Spleen (tissue), 11 donors: ENCODE measurements around the gene GJA3. TPM values are rescaled to one million over a fixed set of nuclear protein-coding genes. Genes with fewer than 3 reads are reported as not detected.

Source experiments
- DNase-seq: peaks from one replicate; pipeline ENCODE4 v3.0.0-alpha.2; 2020
- H3K27ac ChIP-seq, 8 donors: fragments of 200-600 bp; sonication (generic) in 7 of 8; 1 replicate in 4 of 8; 2 replicates in 4 of 8; pipeline versions ENCODE4 v1.5.0 to v1.8.0; 2016 to 2021; ENCODE audit warnings: inconsistent platforms in 4 of 8, mild to moderate bottlenecking in 4 of 8, moderate library complexity in 1 of 8
- H3K27me3 ChIP-seq, 7 donors: fragments of 200-600 bp; sonication (generic) in 6 of 7; replicated peaks in 1 of 7; 1 replicate in 4 of 7; 2 replicates in 3 of 7; pipeline versions ENCODE4 v1.5.0 to v1.8.0; 2016 to 2021; ENCODE audit warnings: inconsistent platforms in 3 of 7, mild to moderate bottlenecking in 1 of 7
- H3K36me3 ChIP-seq, 6 donors: fragments of 200-600 bp; sonication (generic) in 5 of 6; 1 replicate in 4 of 6; 2 replicates in 2 of 6; pipeline versions ENCODE4 v1.5.0 to v1.8.0; 2016 to 2021; ENCODE audit warnings: inconsistent platforms in 2 of 6
- H3K4me1 ChIP-seq, 6 donors: fragments of 200-600 bp; sonication (generic) in 5 of 6; 1 replicate in 3 of 6; 2 replicates in 3 of 6; pipeline versions ENCODE4 v1.5.0 to v1.8.0; 2016 to 2021; ENCODE audit warnings: inconsistent platforms in 3 of 6
- H3K4me3 ChIP-seq, 8 donors: fragments of 200-600 bp; sonication (generic) in 7 of 8; 1 replicate in 4 of 8; 2 replicates in 4 of 8; pipeline versions ENCODE4 v1.5.0 to v1.8.0; 2016 to 2021; ENCODE audit warnings: inconsistent platforms in 4 of 8, mild to moderate bottlenecking in 4 of 8, moderate library complexity in 2 of 8
- H3K9me3 ChIP-seq, 8 donors: fragments of 200-600 bp; sonication (generic) in 7 of 8; 1 replicate in 4 of 8; 2 replicates in 4 of 8; pipeline versions ENCODE4 v1.5.0 to v1.8.0; 2016 to 2021; ENCODE audit warnings: inconsistent platforms in 4 of 8
- POLR2A ChIP-seq, 3 donors: fragments of 450-650 bp; IDR thresholded peaks; one replicate each; pipeline ENCODE4 v1.5.1; 2017; ENCODE audit warnings: antibody characterized with exemption in 3 of 3, mild to moderate bottlenecking in 1 of 3
- POLR2AphosphoS5 ChIP-seq, 3 donors: sonication (generic); formaldehyde crosslinking; IDR thresholded peaks; one replicate each; pipeline ENCODE4 v1.5.1; 2017; ENCODE audit warnings: antibody characterized with exemption in 3 of 3
- WGBS, 5 donors: extraction: QIAGEN DNeasy Blood & Tissue Kit in 3 of 5; methylation state at CpG; one replicate each; pipeline versions ENCODE4 v1.1.5 to v1.1.7; 2013 to 2018; 5-methylcytosine and 5-hydroxymethylcytosine counted together
- intact Hi-C: fragments of 100-400 bp; cut with DNase I; formaldehyde crosslinking; loops from one replicate; pipeline ENCODE4 v1.15.0; 2023; ENCODE audit warnings: low total_unique reads
- polyA plus RNA-seq, 3 donors: library from polyadenylated mRNA; stranded (reverse); fragments of 200-250 nt; gene quantifications; one replicate each; pipeline ENCODE4 v1.2.1, GENCODE V29; 2013
- total RNA-seq, 7 donors: library from RNA; depleted of rRNA in 3 of 7; stranded (reverse); fragments of >200 nt in 3 of 7; fragmentation: NEBNext Ultra II Directional in 4 of 7; extraction: Animal tissue kit (Norgen Biotek cat#: 25700) in 4 of 7; gene quantifications; one replicate each; pipeline versions ENCODE4 v1.1.0 to v1.2.1, GENCODE V29; 2016 to 2021
- TF ChIP-seq, protein P1 (sequence below), 11 experiments: fragments of 200-600 bp in 7 of 11; fragments of 450-650 bp in 4 of 11; sonication (generic) in 4 of 11; IDR thresholded peaks in 8 of 11; conservative IDR thresholded peaks in 3 of 11; 1 replicate in 7 of 11; 2 replicates in 4 of 11; pipeline versions ENCODE4 v1.4.0 to v1.8.0; 2016 to 2021; ENCODE audit warnings: antibody characterized with exemption in 11 of 11, inconsistent platforms in 4 of 11, mild to moderate bottlenecking in 1 of 11
- donor health status: healthy with polysubstance abuse.
- donor health status: DM: no; HTN: no; CAD: no; lungs with moderate emphysema.
- donor health status: DM: no; HTN: no; CAD: no.
- donor health status: Bipolar disorder and iron deficiency.
- donor health status: healthy.
- donor health status: DM: no; HTN: no; CAD: no.
- donor health status: DM: yes; HTN: yes; CAD: no.

GJA3 gene
- total and polyA plus RNA-seq, 10 donors, result 0.12 to 0.43 (median 0.25) TPM

DNA sequence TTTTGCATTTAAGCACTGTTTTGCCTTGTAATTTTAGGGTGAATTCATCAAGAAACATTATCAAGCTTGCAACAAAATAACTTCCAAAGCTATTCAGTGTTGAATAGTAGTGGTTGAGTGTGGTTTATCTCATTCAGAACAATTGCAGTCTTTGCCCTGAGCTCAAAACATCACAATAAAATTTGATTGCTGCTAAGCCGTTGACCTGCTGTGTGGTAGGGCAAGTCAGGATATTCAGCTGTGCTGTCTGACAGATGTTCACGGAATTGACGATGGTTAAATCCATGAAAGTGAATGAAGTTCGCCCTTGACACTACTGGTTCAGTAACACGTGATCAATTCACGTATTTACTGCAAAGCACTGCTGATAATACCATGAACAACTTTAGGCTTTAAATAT is 66.9 kb downstream of the GJA3 start:
- no peaks in the 10 kb centered on the region for H3K4me1 ChIP-seq
- H3K4me3 ChIP-seq, result no peak overlapping the region
- intact Hi-C loops, result no loop called here
- no peak for DNase-seq
- no peak for TF ChIP-seq POLR2A (IDR thresholded peaks at IDR 0.05)
- TF ChIP-seq, protein P1, sequence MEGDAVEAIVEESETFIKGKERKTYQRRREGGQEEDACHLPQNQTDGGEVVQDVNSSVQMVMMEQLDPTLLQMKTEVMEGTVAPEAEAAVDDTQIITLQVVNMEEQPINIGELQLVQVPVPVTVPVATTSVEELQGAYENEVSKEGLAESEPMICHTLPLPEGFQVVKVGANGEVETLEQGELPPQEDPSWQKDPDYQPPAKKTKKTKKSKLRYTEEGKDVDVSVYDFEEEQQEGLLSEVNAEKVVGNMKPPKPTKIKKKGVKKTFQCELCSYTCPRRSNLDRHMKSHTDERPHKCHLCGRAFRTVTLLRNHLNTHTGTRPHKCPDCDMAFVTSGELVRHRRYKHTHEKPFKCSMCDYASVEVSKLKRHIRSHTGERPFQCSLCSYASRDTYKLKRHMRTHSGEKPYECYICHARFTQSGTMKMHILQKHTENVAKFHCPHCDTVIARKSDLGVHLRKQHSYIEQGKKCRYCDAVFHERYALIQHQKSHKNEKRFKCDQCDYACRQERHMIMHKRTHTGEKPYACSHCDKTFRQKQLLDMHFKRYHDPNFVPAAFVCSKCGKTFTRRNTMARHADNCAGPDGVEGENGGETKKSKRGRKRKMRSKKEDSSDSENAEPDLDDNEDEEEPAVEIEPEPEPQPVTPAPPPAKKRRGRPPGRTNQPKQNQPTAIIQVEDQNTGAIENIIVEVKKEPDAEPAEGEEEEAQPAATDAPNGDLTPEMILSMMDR (IDR thresholded peaks at IDR 0.05 in 8 of 11, conservative IDR thresholded peaks at IDR 0.05 in 3 of 11), result no peak
- TF ChIP-seq POLR2AphosphoS5 (IDR thresholded peaks at IDR 0.05), result no peak
- peaks cover 0 to 11% (median 0%) of the 10 kb centered on the region in 7 donors for H3K27me3 ChIP-seq
- no peaks in the 10 kb centered on the region for H3K9me3 ChIP-seq
- WGBS, 5 donors, result 75 to 80% (median 76%) methylated on average over 6 of the region's 6 CpGs
- H3K36me3 ChIP-seq, result no peaks in the 10 kb centered on the region
- no peak overlapping the region for H3K27ac ChIP-seq

- Histone ChIP-seq H3K4me1 (no peaks in the 10 kb centered on the region), H3K4me3 (no peak overlapping the region), H3K27me3 (no peaks in the 10 kb centered on the region), H3K9me3 (no peaks in the 10 kb centered on the region), H3K27ac (no peak overlapping the region), H3K36me3 (peaks cover 0 to 25% (median 10%) of the 10 kb centered on the region in 6 donors)
- TF ChIP-seq POLR2AphosphoS5 (IDR thresholded peaks at IDR 0.05) (no peak), POLR2A (IDR thresholded peaks at IDR 0.05) (no peak)
- TF ChIP-seq, protein P1 (IDR thresholded peaks at IDR 0.05 in 8 of 11, conservative IDR thresholded peaks at IDR 0.05 in 3 of 11), result no peak
- WGBS, 5 donors, result 75 to 89% (median 81%) methylated on average over 1 of the region's 1 CpG
- intact Hi-C loops, result no loop called here
- DNase-seq, result no peak
Measured at GRCh38 chr13:20090349-20090748, 70.5 kb downstream of the GJA3 start.

Other genes starting within 250 kb of the GJA3 start
- gene ZMYM2, start 202.3 kb downstream of the GJA3 start, total RNA-seq, result 100 to 1,000 TPM in 4 of 7 donors, 10 to 100 TPM in 3; 77.2 to 125 (median 107) TPM
- gene ZMYM2, start 202.3 kb downstream of the GJA3 start, polyA plus RNA-seq, result 10 to 100 TPM; 17.8 to 26.3 (median 22.1) TPM
- under 1 TPM in 3 of 7 donors, not detected in 4; 0.14 to 0.77 (median 0.16) TPM for gene GJB2, start 31.9 kb upstream of the GJA3 start, total RNA-seq
- gene GJB2, start 31.9 kb upstream of the GJA3 start, polyA plus RNA-seq, result under 1 TPM; 0.23 to 0.64 (median 0.24) TPM
- gene GJB6, start 71.3 kb upstream of the GJA3 start, total RNA-seq, result 1 to 10 TPM in 2 of 7 donors, under 1 TPM in 2, not detected in 3; 0.28 to 2.5 (median 0.78) TPM
- under 1 TPM; 0.17 to 0.30 (median 0.22) TPM for gene GJB6, start 71.3 kb upstream of the GJA3 start, polyA plus RNA-seq